CD4-positive, alpha-beta T cell (primary cell): ENCODE measurements around the gene DRAXIN. TPM values are rescaled to one million over a fixed set of nuclear protein-coding genes. Genes with fewer than 3 reads are reported as not detected.

Experiments used
- ATAC-seq: fragments of 200-7000 bp; cut with Tn5 transposase; one replicate; pipeline ENCODE4 v1.10.0; 2022; ENCODE audit warnings: mild to moderate bottlenecking; ENCODE audit not compliant: poor library complexity
- CTCF ChIA-PET: fragments of 350-600 bp; sonication (Branson Sonifier 250); formaldehyde crosslinking; loops from one replicate; lab custom pipeline; 2021; ENCODE audit warnings: antibody characterized with exemption, inconsistent platforms; lab: Charles Lee
- POLR2A ChIA-PET: fragments of 350-600 bp; sonication (Branson Sonifier 250); formaldehyde crosslinking; loops from one replicate; lab custom pipeline; 2021; ENCODE audit warnings: antibody characterized with exemption, inconsistent platforms; lab: Charles Lee
- DNase-seq, 14 experiments: peaks; one replicate each; pipeline ENCODE4 v3.0.0-alpha.2; 2013 to 2020; ENCODE audit warnings: mixed read lengths in 2 of 14
- H3K27ac ChIP-seq, 2 donors: one replicate each; pipeline versions ENCODE4 v1.5.1 to v1.7.0; 2013; ENCODE audit warnings: low read length in 2 of 2, low read depth in 1 of 2, mild to moderate bottlenecking in 1 of 2
- H3K27me3 ChIP-seq, 2 experiments: 1 replicate in 1 of 2; 2 replicates in 1 of 2; pipeline versions ENCODE4 v1.6.1 to v1.7.0; 2013; ENCODE audit warnings: low read length in 2 of 2, control low read depth in 1 of 2, mild to moderate bottlenecking in 1 of 2, moderate library complexity in 1 of 2; ENCODE audit not compliant: insufficient read depth in 2 of 2, control insufficient read depth in 1 of 2
- H3K36me3 ChIP-seq: one replicate; pipeline ENCODE4 v1.6.1; 2013; ENCODE audit warnings: low read length, control low read depth; ENCODE audit not compliant: insufficient read depth
- H3K4me1 ChIP-seq: one replicate; pipeline ENCODE4 v1.6.1; 2013; ENCODE audit warnings: low read length, control low read depth; ENCODE audit not compliant: insufficient read depth
- H3K4me3 ChIP-seq: one replicate; pipeline ENCODE4 v1.5.1; 2013; ENCODE audit warnings: mild to moderate bottlenecking, low read length, moderate library complexity
- H3K9me3 ChIP-seq, 2 experiments: 1 replicate in 1 of 2; 2 replicates in 1 of 2; pipeline versions ENCODE4 v1.6.1 to v1.7.0; 2013; ENCODE audit warnings: low read length in 2 of 2, mild to moderate bottlenecking in 2 of 2, control low read depth in 1 of 2, moderate library complexity in 1 of 2; ENCODE audit not compliant: control insufficient read depth in 1 of 2, insufficient read depth in 1 of 2
- H3K27ac Mint-ChIP-seq: one replicate; pipeline ENCODE4 v1.8.0; 2020; ENCODE audit warnings: mixed read lengths
- H3K27me3 Mint-ChIP-seq: one replicate; pipeline ENCODE4 v1.8.0; 2021; ENCODE audit warnings: mixed read lengths
- H3K36me3 Mint-ChIP-seq: one replicate; pipeline ENCODE4 v1.8.0; 2021; ENCODE audit warnings: low read depth, mixed read lengths
- H3K4me1 Mint-ChIP-seq: one replicate; pipeline ENCODE4 v1.8.0; 2021; ENCODE audit warnings: low read depth, mixed read lengths
- H3K4me3 Mint-ChIP-seq: one replicate; pipeline ENCODE4 v1.8.0; 2020; ENCODE audit warnings: mild to moderate bottlenecking, mixed read lengths
- H3K9me3 Mint-ChIP-seq: one replicate; pipeline ENCODE4 v1.8.0; 2020; ENCODE audit warnings: mixed read lengths
- intact Hi-C, 2 experiments: fragments of 100-400 bp; cut with DNase I in 1 of 2; cut with micrococcal nuclease in 1 of 2; formaldehyde crosslinking; loops; one replicate each; pipeline versions ENCODE4 v1.15.1 to v1.9.0; 2023 to 2025; cut with DNase I, micrococcal nuclease
- total RNA-seq, 174 experiments: library from RNA in 2 of 174; stranded (reverse) in 2 of 174; gene quantifications; one replicate each; pipeline ENCODE4 v1.2.3 and lab custom pipeline; 2021 to 2026
- TF ChIP-seq, protein P1 (sequence below): fragments of 200-600 bp; IDR thresholded peaks from one replicate; pipeline ENCODE4 v1.8.0; 2022; ENCODE audit warnings: antibody characterized with exemption, mild to moderate bottlenecking

DRAXIN gene
- total RNA-seq, 2 experiments from 2014 or later, result 0.05 to 0.08 TPM

DNA sequence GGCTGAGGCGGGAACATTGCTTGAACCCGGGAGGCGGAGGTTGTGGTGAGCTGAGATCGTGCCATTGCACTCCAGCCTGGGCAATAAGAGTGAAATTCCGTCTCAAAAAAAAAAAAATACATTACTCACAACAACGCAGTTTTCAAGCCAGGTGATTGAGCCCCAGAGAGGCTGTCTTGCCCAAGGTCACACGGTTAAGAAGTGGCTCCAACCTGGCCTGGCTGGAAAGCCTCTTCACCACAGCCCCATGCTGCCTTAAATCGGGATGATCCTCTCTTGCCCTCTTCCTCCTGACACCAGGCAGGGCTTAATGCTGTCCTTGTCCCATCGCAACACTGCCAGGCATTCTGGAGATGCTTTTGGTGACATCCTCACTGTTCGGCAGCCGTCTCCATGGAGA lies 21.6 kb downstream of the DRAXIN start:
- CTCF ChIA-PET, result no interaction called here
- Mint-ChIP-seq H3K27me3 (peaks cover 5% of the 10 kb centered on the region), H3K36me3 (no peaks in the 10 kb centered on the region), H3K27ac (no peak overlapping the region), H3K9me3 (no peaks in the 10 kb centered on the region), H3K4me1 (no peaks in the 10 kb centered on the region), H3K4me3 (no peak overlapping the region)
- no peak for ATAC-seq
- intact Hi-C loops, result no loop called here
- Histone ChIP-seq H3K27me3 (peaks cover 0 to 3% of the 10 kb centered on the region in 2 experiments), H3K4me3 (no peak overlapping the region), H3K4me1 (no peaks in the 10 kb centered on the region), H3K9me3 (no peaks in the 10 kb centered on the region), H3K36me3 (no peaks in the 10 kb centered on the region), H3K27ac (no peak overlapping the region)
- TF ChIP-seq, protein P1, sequence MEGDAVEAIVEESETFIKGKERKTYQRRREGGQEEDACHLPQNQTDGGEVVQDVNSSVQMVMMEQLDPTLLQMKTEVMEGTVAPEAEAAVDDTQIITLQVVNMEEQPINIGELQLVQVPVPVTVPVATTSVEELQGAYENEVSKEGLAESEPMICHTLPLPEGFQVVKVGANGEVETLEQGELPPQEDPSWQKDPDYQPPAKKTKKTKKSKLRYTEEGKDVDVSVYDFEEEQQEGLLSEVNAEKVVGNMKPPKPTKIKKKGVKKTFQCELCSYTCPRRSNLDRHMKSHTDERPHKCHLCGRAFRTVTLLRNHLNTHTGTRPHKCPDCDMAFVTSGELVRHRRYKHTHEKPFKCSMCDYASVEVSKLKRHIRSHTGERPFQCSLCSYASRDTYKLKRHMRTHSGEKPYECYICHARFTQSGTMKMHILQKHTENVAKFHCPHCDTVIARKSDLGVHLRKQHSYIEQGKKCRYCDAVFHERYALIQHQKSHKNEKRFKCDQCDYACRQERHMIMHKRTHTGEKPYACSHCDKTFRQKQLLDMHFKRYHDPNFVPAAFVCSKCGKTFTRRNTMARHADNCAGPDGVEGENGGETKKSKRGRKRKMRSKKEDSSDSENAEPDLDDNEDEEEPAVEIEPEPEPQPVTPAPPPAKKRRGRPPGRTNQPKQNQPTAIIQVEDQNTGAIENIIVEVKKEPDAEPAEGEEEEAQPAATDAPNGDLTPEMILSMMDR, result no peak
- POLR2A ChIA-PET, result no interaction called here
- DNase-seq, result no peak

DNA sequence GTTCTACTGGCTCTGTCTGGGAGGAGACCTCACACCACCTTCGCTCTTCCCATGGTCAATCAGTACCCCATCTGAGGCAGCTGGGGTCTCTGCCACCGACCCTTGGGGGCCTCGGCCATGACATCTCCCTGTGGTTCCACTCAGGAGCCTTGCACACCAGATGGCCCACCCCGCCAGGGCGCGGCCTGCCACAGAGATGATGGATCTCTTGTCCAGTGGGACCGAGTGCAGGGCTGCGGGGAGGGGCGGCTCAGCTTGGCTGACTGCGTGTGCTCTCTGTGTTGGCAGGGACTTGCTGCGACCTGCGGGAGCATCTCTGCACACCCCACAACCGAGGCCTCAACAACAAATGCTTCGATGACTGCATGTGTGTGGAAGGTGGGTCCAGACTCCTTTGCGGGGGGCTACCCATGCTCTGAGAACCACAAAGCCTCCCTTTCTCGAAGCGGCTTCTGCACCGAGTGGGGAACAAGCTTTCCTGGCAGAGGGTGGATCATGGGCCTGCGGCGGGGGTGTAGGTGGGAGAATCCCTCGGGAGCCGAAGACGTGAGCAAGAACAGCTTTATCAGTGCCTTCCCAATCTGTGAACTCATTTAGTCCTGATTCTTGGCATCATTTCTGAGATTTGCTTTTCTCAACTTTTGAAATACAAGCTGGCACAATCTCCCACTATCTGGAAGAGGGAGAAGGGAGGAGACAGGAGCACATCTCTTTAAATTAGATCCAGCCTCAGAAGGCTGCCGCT lies 23.5 kb downstream of the DRAXIN start:
- no peak overlapping the region for H3K4me3 ChIP-seq
- Mint-ChIP-seq H3K9me3 (no peaks in the 10 kb centered on the region), H3K36me3 (no peaks in the 10 kb centered on the region), H3K27me3 (no peaks in the 10 kb centered on the region), H3K4me1 (peaks cover 16% of the 10 kb centered on the region), H3K4me3 (no peak overlapping the region), H3K27ac (no peak overlapping the region)
- no peaks in the 10 kb centered on the region for H3K9me3 ChIP-seq
- H3K27me3 ChIP-seq, result peaks cover 0 to 3% of the 10 kb centered on the region in 2 experiments
- DNase-seq, result no peak
- TF ChIP-seq, protein P1, result no peak
- H3K4me1 ChIP-seq, result peaks cover 16% of the 10 kb centered on the region
- intact Hi-C loops, result no loop called here
- H3K36me3 ChIP-seq, result no peaks in the 10 kb centered on the region
- ATAC-seq, result no peak
- no peak overlapping the region for H3K27ac ChIP-seq
- ChIA-PET POLR2A (no interaction called here), CTCF (interaction anchor here (1.7 to 2.0 kb wide), 2 partner anchors 64 to 69 kb away, joined by 4 read pairs; no protein-coding TSS in a partner anchor)

DNA sequence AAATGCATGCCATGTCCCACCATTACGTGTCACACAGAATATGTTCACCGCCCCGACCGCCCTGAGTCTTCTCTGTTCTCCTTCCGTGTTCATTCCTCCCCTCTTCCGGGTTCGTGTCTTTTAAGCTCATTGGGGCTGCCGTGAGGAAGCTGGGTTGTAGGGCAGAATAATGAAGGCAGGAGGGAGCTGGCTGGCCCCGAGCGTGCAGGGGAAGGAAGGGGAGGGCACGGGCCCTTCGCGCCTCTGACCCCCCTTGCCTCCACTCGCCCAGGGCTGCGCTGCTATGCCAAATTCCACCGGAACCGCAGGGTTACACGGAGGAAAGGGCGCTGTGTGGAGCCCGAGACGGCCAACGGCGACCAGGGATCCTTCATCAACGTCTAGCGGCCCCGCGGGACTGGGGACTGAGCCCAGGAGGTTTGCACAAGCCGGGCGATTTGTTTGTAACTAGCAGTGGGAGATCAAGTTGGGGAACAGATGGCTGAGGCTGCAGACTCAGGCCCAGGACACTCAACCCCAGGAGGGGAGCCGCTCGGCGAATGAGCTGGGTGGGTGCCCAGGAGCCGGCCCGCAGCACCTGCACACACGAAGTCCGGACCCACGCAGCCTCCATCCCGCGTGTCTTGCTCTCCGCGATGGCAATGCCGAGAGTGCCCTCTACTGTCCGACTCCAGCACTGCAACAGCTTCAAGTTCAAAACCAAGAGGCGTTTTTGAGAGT lies 28.0 kb downstream of the DRAXIN start:
- TF ChIP-seq, protein P1, result peak; percentile 96
- H3K9me3 ChIP-seq, result no peaks in the 10 kb centered on the region
- Mint-ChIP-seq H3K4me1 (peaks cover 17% of the 10 kb centered on the region), H3K27me3 (no peaks in the 10 kb centered on the region), H3K27ac (peak overlapping the region; percentile 86), H3K36me3 (no peaks in the 10 kb centered on the region), H3K4me3 (peak overlapping the region; percentile 86), H3K9me3 (no peaks in the 10 kb centered on the region)
- ChIA-PET CTCF (interaction anchor here (0.5 to 2.2 kb wide), 25 partner anchors 11 to 682 kb away, joined by 3 to 60 read pairs (median 5); partner anchors contain the start of genes AGTRAP, FBXO2, FBXO6 and MAD2L2), POLR2A (interaction anchor here (0.6 to 2.4 kb wide), 27 partner anchors 11 to 1532 kb away, joined by 3 to 52 read pairs (median 5); partner anchors contain the start of genes AGTRAP, CLCN6, FBXO2 and FBXO44)
- ATAC-seq, result peak; percentile 89
- H3K4me3 ChIP-seq, result peak overlapping the region; percentile 54
- peak; percentile 80 to 94 (median 88) for DNase-seq
- intact Hi-C loops, result loop anchor here (1.0 to 2.0 kb wide), 8 partner anchors 17 to 682 kb away; partner anchors contain the start of genes FBXO6 (in 2 of the 2), AGTRAP (in 1 of the 2) and MAD2L2 (in 1 of the 2)
- peaks cover 18% of the 10 kb centered on the region for H3K4me1 ChIP-seq
- H3K27me3 ChIP-seq, result no peaks in the 10 kb centered on the region
- no peaks in the 10 kb centered on the region for H3K36me3 ChIP-seq
- peak overlapping the region; percentile 15 to 64 for H3K27ac ChIP-seq
